ENCODE measurements around the gene ARRDC3.
A peak's percentile ranks its signal among the peaks of the same experiment; 100 is the strongest.
"Not testable (repeated sequence)": the region's sequence is repeated elsewhere in the genome, so short reads cannot be mapped to it uniquely, and the experiment has no call there.

The ARRDC3 gene

DNA sequence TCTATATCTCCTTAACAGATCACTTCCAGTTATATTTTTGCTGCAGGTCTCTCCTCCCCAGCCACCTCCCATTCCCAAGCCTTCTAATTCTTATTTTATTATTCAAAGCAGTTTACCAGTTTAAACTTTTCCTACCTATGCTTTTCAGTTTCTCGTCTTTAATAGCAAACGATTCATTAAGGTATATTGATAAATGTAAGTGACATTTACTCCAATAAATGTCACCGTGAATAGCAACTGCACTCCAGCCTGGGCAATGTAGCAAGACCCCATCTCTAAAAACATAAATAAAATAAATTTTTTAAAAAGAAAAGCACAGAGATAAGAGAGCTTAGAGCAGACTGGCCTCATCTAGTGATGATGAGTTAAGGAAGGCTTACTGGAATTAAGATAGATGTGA, 42.6 kb downstream of the ARRDC3 start:
- no peak overlapping the region for H3K4me2 ChIP-seq
- no peak for TF ChIP-seq Cebpa-rat (IDR thresholded peaks at IDR 0.05)
- no peaks in the 10 kb centered on the region for H4K20me1 ChIP-seq
- no peaks in the 10 kb centered on the region for H3K36me3 ChIP-seq
- H3K9ac ChIP-seq, result no peak overlapping the region
- no peaks in the 10 kb centered on the region for H3K27me3 ChIP-seq
- no peak overlapping the region for H3K4me3 ChIP-seq
- H3K27ac ChIP-seq, result no peak overlapping the region
- peaks cover 0 to 6% (median 3%) of the 10 kb centered on the region in 10 experiments; a peak in 7 of 20 replicates for H3K4me1 ChIP-seq
- H3K9me3 ChIP-seq (replicated peaks in 1 of 11), result peaks cover 9 to 27% (median 14%) of the 10 kb centered on the region in 11 experiments; a peak in 19 of 22 replicates

- Histone ChIP-seq H4K20me1 (no peaks in the 10 kb centered on the region), H3K36me3 (no peaks in the 10 kb centered on the region), H3K4me2 (0 out of 22 replicates have a peak overlapping the region, but pooled peaks of 1 of the 11 experiments have one; percentile 9), H3K27ac (no peak overlapping the region), H3K9ac (no peak overlapping the region), H3K9me3 (replicated peaks in 1 of 11) (peaks cover 8 to 19% (median 14%) of the 10 kb centered on the region in 11 experiments; a peak in 19 of 22 replicates), H3K4me1 (peaks cover 0 to 6% (median 0%) of the 10 kb centered on the region in 10 experiments; a peak in 2 of 20 replicates), H3K4me3 (no peak overlapping the region), H3K27me3 (no peaks in the 10 kb centered on the region)
- no peak for TF ChIP-seq Cebpa-rat (IDR thresholded peaks at IDR 0.05)
Observed at GRCh38 chr5:91339063-91339705, 43.9 kb downstream of the ARRDC3 start.

- no peak overlapping the region for H3K9ac ChIP-seq
- H3K36me3 ChIP-seq, result no peaks in the 10 kb centered on the region
- H4K20me1 ChIP-seq, result no peaks in the 10 kb centered on the region
- peak overlapping the region in 1 of 11 experiments; percentile 20; a peak in 1 of 22 replicates for H3K4me2 ChIP-seq
- TF ChIP-seq Cebpa-rat (IDR thresholded peaks at IDR 0.05), result no peak
- H3K4me1 ChIP-seq, result peaks cover 0 to 8% (median 0%) of the 10 kb centered on the region in 10 experiments; a peak in 1 of 20 replicates
- no peak overlapping the region for H3K27ac ChIP-seq
- no peak overlapping the region for H3K4me3 ChIP-seq
- H3K27me3 ChIP-seq, result no peaks in the 10 kb centered on the region
- H3K9me3 ChIP-seq (replicated peaks in 1 of 11), result no peaks in the 10 kb centered on the region
Observed at GRCh38 chr5:91332267-91333045, 50.7 kb downstream of the ARRDC3 start.

DNA sequence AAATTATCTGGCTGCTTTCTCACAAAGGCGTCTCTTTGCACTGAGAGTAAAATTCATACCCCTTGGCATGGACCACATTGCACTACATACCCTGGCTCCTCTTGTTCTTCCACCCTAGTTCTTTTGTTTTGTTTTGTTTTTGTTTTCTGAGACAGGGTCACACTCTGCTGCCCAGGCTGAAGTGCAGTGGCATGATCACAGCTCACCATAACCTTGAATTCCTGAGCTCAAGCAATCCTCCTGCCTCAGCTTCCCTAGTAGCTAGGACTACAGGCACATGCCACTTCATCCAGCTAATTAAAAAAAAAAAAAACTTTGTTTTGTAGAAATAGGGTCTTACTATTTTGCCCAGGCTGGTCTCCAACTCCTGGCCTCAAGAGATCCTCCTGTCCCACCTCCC, 51.4 kb downstream of the ARRDC3 start:
- Histone ChIP-seq H3K36me3 (no peaks in the 10 kb centered on the region), H3K4me1 (peaks cover 0 to 8% (median 0%) of the 10 kb centered on the region in 10 experiments; a peak in 1 of 20 replicates), H3K4me3 (no peak overlapping the region), H3K9me3 (replicated peaks in 1 of 11) (no peaks in the 10 kb centered on the region), H3K4me2 (peak overlapping the region in 1 of 11 experiments; percentile 20; a peak in 1 of 22 replicates), H3K27me3 (no peaks in the 10 kb centered on the region), H3K9ac (no peak overlapping the region), H3K27ac (no peak overlapping the region), H4K20me1 (no peaks in the 10 kb centered on the region)
- TF ChIP-seq Cebpa-rat (IDR thresholded peaks at IDR 0.05), result no peak

DNA sequence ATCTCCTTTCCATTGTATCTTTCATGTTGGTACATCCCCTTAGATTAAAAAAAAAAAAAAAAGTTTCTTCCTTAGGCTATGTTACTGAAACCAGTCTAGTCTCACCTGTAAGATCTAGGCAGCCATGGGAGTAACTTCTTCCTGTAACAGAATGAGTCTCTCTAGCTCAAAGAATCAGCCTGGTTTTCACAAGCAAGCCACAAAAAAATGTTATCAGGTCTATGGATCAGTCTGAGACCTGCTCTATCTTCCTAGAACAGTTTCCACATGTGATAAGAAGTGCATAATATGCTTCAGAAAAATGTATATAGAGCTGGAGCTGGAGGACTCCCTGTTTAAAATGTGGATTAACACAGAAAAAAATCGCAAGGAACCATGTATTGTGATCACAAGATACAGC, 53.8 kb downstream of the ARRDC3 start:
- no peak overlapping the region for H3K9ac ChIP-seq
- H3K27ac ChIP-seq, result no peak overlapping the region
- H3K4me3 ChIP-seq, result no peak overlapping the region
- peaks cover 0 to 8% (median 0%) of the 10 kb centered on the region in 10 experiments; a peak in 1 of 20 replicates for H3K4me1 ChIP-seq
- H4K20me1 ChIP-seq, result no peaks in the 10 kb centered on the region
- H3K27me3 ChIP-seq, result no peaks in the 10 kb centered on the region
- H3K36me3 ChIP-seq, result no peaks in the 10 kb centered on the region
- TF ChIP-seq Cebpa-rat (IDR thresholded peaks at IDR 0.05), result no peak
- H3K9me3 ChIP-seq (replicated peaks in 1 of 11), result peaks cover 0 to 5% (median 0%) of the 10 kb centered on the region in 11 experiments; a peak in 2 of 22 replicates
- no peak overlapping the region for H3K4me2 ChIP-seq

DNA sequence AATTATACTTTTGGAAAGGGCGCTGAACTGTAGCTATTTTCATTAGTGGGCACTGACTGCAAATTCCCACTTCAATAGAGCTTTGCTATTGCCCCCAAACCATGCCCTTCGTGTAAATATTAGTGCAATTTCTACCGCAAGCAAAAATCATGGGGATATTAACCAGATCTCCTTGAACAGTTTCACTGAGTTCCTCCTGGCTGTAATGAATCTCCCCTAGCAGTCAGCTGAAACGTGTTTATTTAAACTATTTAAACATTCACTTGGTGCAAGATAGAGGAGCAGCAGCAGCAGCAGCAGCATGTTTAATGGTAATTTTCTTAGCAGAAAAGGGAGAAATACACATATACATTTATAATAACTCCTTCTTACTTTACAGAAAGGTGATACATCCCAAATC, 54.4 kb downstream of the ARRDC3 start:
- Histone ChIP-seq H3K9me3 (replicated peaks in 1 of 11) (peaks cover 0 to 5% (median 0%) of the 10 kb centered on the region in 11 experiments; a peak in 2 of 22 replicates), H4K20me1 (no peaks in the 10 kb centered on the region), H3K4me2 (no peak overlapping the region), H3K9ac (no peak overlapping the region), H3K36me3 (no peaks in the 10 kb centered on the region), H3K4me3 (no peak overlapping the region), H3K27ac (no peak overlapping the region), H3K4me1 (peaks cover 0 to 8% (median 0%) of the 10 kb centered on the region in 10 experiments; a peak in 1 of 20 replicates), H3K27me3 (no peaks in the 10 kb centered on the region)
- TF ChIP-seq Cebpa-rat (IDR thresholded peaks at IDR 0.05), result no peak

DNA sequence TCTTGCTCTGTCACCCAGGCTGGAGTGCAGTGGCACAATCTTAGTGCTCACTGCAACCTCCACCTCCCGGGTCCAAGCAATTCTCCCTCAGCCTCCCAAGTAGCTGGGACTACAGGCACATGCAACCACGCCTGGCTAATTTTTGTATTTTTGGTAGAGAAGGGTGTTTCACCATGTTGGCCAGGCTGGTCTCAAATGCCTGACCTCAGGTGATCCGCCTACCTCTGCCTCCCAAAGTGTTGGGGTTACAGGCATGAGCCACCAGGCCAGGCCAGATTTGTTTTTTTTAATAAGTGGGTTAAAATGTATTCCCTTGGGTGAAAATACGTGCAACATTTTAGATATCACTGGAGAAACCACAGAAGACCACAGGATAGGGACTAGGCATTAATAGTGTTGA, 60.1 kb downstream of the ARRDC3 start:
- H3K27ac ChIP-seq; H3K9ac ChIP-seq; H3K27me3 ChIP-seq; H3K36me3 ChIP-seq; H4K20me1 ChIP-seq; H3K4me3 ChIP-seq; H3K9me3 ChIP-seq (replicated peaks in 1 of 11): not testable (repeated sequence)
- Histone ChIP-seq H3K4me2 (peak overlapping the region in 5 of 11 experiments; percentile 21 to 42 (median 26); a peak in 8 of 22 replicates), H3K4me1 (peaks cover 0 to 10% (median 4%) of the 10 kb centered on the region in 10 experiments; a peak in 11 of 20 replicates)

- Histone ChIP-seq H3K27me3 (no peaks in the 10 kb centered on the region), H3K4me2 (no peak overlapping the region), H3K36me3 (no peaks in the 10 kb centered on the region)
Observed at GRCh38 chr5:91319667-91320066, 63.5 kb downstream of the ARRDC3 start.

DNA sequence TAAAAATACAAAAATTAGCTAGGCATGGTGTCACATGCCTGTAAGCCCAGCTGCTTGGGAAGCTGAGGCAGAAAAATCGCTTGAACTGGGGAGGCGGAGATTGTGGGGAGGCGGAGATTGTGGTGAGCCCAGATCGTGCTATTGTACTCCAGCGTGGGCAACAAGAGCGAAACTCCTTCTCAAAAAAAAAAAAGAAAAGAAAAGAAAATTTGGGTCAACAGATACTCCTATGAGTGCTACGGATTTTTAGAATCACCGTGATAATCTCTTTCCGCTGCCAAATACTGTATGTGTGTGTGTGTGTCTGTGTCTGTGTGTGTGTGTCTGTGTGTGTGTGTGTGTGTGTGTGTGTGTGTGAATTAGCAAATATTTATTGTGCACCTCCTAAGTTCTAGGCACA, 64.4 kb downstream of the ARRDC3 start:
- no peaks in the 10 kb centered on the region for H3K9me3 ChIP-seq (replicated peaks in 1 of 11)
- H4K20me1 ChIP-seq, result no peaks in the 10 kb centered on the region
- H3K4me2 ChIP-seq, result no peak overlapping the region
- no peak overlapping the region for H3K9ac ChIP-seq
- TF ChIP-seq Cebpa-rat (IDR thresholded peaks at IDR 0.05), result no peak
- H3K4me3 ChIP-seq, result no peak overlapping the region
- H3K4me1 ChIP-seq, result peaks cover 25 to 35% (median 30%) of the 10 kb centered on the region in 10 experiments
- no peaks in the 10 kb centered on the region for H3K27me3 ChIP-seq
- no peaks in the 10 kb centered on the region for H3K36me3 ChIP-seq
- H3K27ac ChIP-seq, result peak overlapping the region in 1 of 11 experiments; percentile 1; a peak in 1 of 22 replicates

More at GRCh38 chr5:91319667-91320066, 63.5 kb downstream of the ARRDC3 start:
- H4K20me1 ChIP-seq, result no peaks in the 10 kb centered on the region
- H3K9me3 ChIP-seq (replicated peaks in 1 of 11), result no peaks in the 10 kb centered on the region
- no peak for TF ChIP-seq Cebpa-rat (IDR thresholded peaks at IDR 0.05)
- H3K4me1 ChIP-seq, result peaks cover 18 to 28% (median 23%) of the 10 kb centered on the region in 10 experiments
- H3K27ac ChIP-seq, result no peak overlapping the region
- H3K9ac ChIP-seq, result no peak overlapping the region
- H3K4me3 ChIP-seq, result no peak overlapping the region

Measured in BLaER1 treated with 17β-estradiol and CSF1 and Interleukin-3, amounts not matched to agents 10 nM and 100 nM (cell line).